K562 (cell line): Measurements from ENCODE around the gene TBC1D17. TPM values are rescaled to one million over a fixed set of nuclear protein-coding genes. Genes with fewer than 3 reads are reported as not detected.

ENCODE experiments used
- CBX2 ChIP-seq: fragments of 200-600 bp; sonication (generic); IDR thresholded peaks from one replicate; pipeline ENCODE4 v1.6.1; 2012; ENCODE audit warnings: mild to moderate bottlenecking, low read length, inconsistent platforms; ENCODE audit not compliant: insufficient read depth, poor library complexity, severe bottlenecking
- CREM ChIP-seq: IDR thresholded peaks from 2 replicates; pipeline ENCODE4 v1.6.1; 2014; ENCODE audit warnings: antibody characterized with exemption, low read depth
- EP300 ChIP-seq: IDR thresholded peaks from 2 replicates; pipeline ENCODE4 v1.6.1; 2012; ENCODE audit warnings: low read length, improper control_type of control experiment
- ID3 ChIP-seq, 2 experiments: fragments of 250-450 bp in 1 of 2; fragments of 450-650 bp in 1 of 2; sonication (Bioruptor Pico) in 1 of 2; IDR thresholded peaks; 2 replicates each; pipeline versions ENCODE4 v1.6.1 to v1.8.0; 2016 to 2021; ENCODE audit warnings: mild to moderate bottlenecking in 2 of 2, moderate library complexity in 2 of 2, missing compliant biosample characterization in 1 of 2, missing genetic modification characterization in 1 of 2
- MED1 ChIP-seq: sonication (generic); formaldehyde crosslinking; IDR thresholded peaks from 2 replicates; pipeline ENCODE4 v1.8.1; 2023; ENCODE audit warnings: missing genetic modification reagents, borderline replicate concordance
- POLR3A ChIP-seq: IDR thresholded peaks from 2 replicates; pipeline ENCODE4 v1.6.1; 2011; ENCODE audit warnings: borderline replicate concordance, mild to moderate bottlenecking, moderate library complexity; ENCODE audit not compliant: insufficient read length, insufficient read depth; ENCODE audit errors: extremely low read depth
- RBM15 ChIP-seq: fragments of 200-400 bp; formaldehyde crosslinking; IDR thresholded peaks from 2 replicates; pipeline ENCODE4 v1.6.1; 2018; ENCODE audit warnings: mild to moderate bottlenecking, low read length, moderate library complexity; ENCODE audit not compliant: insufficient read depth
- SOX6 ChIP-seq: fragments of 450-650 bp; IDR thresholded peaks from 2 replicates; pipeline ENCODE4 v1.6.1; 2014; ENCODE audit warnings: mild to moderate bottlenecking
- ZNF445 ChIP-seq: fragments of 250-450 bp; sonication (Bioruptor Pico); IDR thresholded peaks from 2 replicates; pipeline ENCODE4 v1.4.0; 2020; ENCODE audit warnings: low read depth, mild to moderate bottlenecking, moderate library complexity
- ZNF696 ChIP-seq: fragments of 250-450 bp; sonication (Bioruptor Pico); conservative IDR thresholded peaks from 2 replicates; pipeline ENCODE4 v1.4.0; 2020; ENCODE audit warnings: mild to moderate bottlenecking, moderate library complexity
- polyA plus RNA-seq, 8 experiments: library from polyadenylated mRNA; depleted of rRNA in 4 of 8; stranded (reverse) in 5 of 8; unstranded in 3 of 8; fragments of >200 nt; fragmentation: Nextera tagmentation in 2 of 8; fragmentation: Illumina TruSeq in 1 of 8; extraction: Ambion mirVana in 2 of 8; extraction: Trizol in 1 of 8; gene quantifications; 2 replicates each; pipeline versions ENCODE4 v1.2.1 to v1.2.3, GENCODE V29; 2011 to 2014; ENCODE audit warnings: inconsistent platforms in 1 of 8, missing spikeins in 1 of 8
- total RNA-seq, 7 experiments: library from RNA; depleted of rRNA in 6 of 7; stranded (reverse); fragments of >200 nt in 6 of 7; fragmentation: Illumina TruSeq in 2 of 7; extraction: Trizol in 2 of 7; gene quantifications; 2 replicates each; pipeline versions ENCODE4 v1.2.1 to v1.2.3, GENCODE V29; 2011 to 2021; ENCODE audit warnings: low replicate concordance in 1 of 7

The TBC1D17 gene
- total and polyA plus RNA-seq, 9 of the 15 experiments (the other 6 are each of a cell fraction or from before 2014, with no cell fraction given) = 0.42 to 16.0 (median 3.8) TPM

- TF ChIP-seq MED1 (CRISPR knock-in tag) (no peak; the same call in 1 of the 2 replicates), SOX6 (no peak), POLR3A (no peak), CBX2 (no peak), CREM (no peak), ID3 (CRISPR knock-in tag; IDR thresholded peaks at IDR 0.05) (no peak), ID3 (tag; IDR thresholded peaks at IDR 0.05) (0 out of 2 replicates have a peak, but pooled peaks have one; percentile 1), EP300 (no peak), RBM15 (no peak), ZNF445 (CRISPR knock-in tag) (no peak), ZNF696 (CRISPR knock-in tag) (no peak)
- TF ChIP-seq, all 486 proteins: peak for 28
Observed at GRCh38 chr19:49870309-49870901, 7.1 kb upstream of the TBC1D17 start (continued).
